Measurements from ENCODE around the gene PYCR2. TPM values are rescaled to one million over a fixed set of nuclear protein-coding genes. Genes with fewer than 3 reads are reported as not detected.

PYCR2 gene
- total RNA-seq, 2 experiments from 2014 or later: 134 to 140 TPM

DNA sequence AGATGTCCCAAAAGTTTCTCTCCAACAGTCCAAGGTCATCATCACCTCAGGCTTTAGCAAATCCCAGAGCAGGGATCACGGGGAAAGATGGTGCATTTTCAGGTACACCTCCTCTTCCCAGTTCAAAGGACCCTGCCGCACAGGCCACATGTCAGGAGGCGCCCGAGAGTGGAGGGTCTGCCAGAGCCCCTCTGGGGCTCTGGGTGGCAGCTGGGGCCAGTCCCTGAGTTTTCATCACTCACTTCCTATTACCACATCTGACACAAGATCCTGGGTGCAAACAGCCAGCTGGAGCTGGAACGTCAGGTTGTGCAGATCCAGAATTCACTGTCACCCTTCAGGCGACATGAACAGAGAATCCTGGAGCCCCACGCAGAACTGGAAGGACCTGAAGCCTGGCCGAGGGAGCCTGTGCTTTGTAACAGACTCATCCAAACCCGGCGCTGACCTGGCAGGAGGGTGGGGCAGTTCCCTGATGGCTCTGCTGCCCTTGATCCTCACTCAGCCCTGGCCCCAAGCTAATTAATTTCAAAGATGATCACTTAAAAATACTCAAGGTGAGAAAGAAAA, 50.7 kb downstream of the PYCR2 start:
- ChIA-PET POLR2A (interaction anchor here (0.6 to 0.7 kb wide), 2 partner anchors 45 to 379 kb away, joined by 6 to 8 read pairs; no protein-coding TSS in a partner anchor), CTCF (interaction anchor here (1.3 kb wide), 1 partner anchor 12 kb away, joined by 5 read pairs; no protein-coding TSS in a partner anchor)

GRCh38 chr1:225872075-225872430, 52.0 kb downstream of the PYCR2 start:
- CTCF ChIA-PET: no interaction called here
- POLR2A ChIA-PET: no interaction called here

DNA sequence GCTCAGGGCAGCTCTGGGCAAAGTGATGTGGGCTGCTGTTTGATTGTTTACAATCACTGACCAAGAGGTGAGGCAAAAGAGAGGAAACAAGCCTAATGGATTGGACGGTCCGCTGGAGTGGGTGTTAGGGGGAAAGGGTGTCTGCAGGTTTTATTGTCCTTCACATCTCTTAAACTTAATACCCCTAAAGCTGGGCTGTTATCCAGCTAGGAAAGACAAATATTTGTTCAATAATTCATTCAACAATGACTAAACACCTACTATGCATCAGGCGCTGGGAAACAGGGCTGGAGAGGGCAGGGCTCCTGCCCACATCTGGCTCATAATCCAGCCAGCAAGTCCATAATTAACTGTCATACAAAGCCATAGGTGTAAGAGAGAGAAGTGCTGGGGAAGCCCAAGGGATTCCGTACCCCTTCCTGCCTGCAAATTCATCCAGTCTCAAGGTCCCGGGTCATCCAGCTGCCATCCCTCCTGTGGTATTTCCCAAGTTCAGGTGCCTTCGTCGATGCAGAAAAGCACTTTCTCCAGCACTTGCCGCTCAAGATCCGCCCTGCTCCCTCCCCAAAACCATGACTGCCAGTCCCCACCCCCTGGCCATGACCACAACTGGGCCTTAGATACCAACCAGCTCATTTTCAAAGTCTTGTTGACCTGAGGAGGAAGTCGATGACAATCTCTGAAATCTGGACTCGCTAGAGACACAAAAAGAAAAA, 52.5 kb downstream of the PYCR2 start:
- CTCF ChIA-PET: interaction anchor here (0.6 kb wide), 2 partner anchors 83 to 147 kb away, joined by 3 to 4 read pairs; no protein-coding TSS in a partner anchor
- POLR2A ChIA-PET: no interaction called here

DNA sequence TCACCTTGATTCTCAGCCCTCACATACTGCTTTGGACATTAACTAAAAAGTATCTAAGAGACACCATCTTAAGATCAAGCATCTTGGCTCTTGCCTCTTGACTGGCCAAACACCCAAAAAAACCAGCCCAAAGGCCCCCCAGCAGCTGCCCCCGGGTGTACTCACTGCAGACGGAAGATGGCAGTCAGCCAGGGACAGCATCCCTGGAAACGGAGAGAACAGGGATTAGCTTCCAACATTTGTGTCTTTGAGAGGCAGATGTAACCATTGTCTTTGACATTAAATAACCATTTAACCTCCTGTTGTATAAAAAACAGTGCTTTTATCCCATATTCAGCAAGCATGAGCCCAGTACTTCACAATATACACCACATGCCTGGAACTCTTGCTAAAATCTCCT, 53.1 kb downstream of the PYCR2 start:
- ChIA-PET POLR2A (no interaction called here), CTCF (no interaction called here)

Other genes with a start within 250 kb of the PYCR2 start
- 100 to 1,000 TPM; 331 to 336 TPM for gene SRP9, start 146.4 kb downstream of the PYCR2 start, total RNA-seq
- gene EPHX1, start 114.1 kb downstream of the PYCR2 start, total RNA-seq: 1 to 10 TPM; 1.8 to 2.4 TPM
- gene TMEM63A, start 41.9 kb downstream of the PYCR2 start, total RNA-seq: 10 to 100 TPM; 30.4 to 31.3 TPM
- gene LEFTY1, start 35.1 kb downstream of the PYCR2 start, total RNA-seq: not detected
- not detected for gene LEFTY2, start 17.0 kb upstream of the PYCR2 start, total RNA-seq
- 10 to 100 TPM; 21.4 to 21.8 TPM for gene SDE2, start 75.1 kb upstream of the PYCR2 start, total RNA-seq
- 100 to 1,000 TPM; 370 to 382 TPM for gene H3-3A, start 138.5 kb upstream of the PYCR2 start, total RNA-seq